ENCODE results near the gene KIF6.

KIF6 gene

GRCh38 chr6:39343396-39343870 lies 381.8 kb downstream of the KIF6 start:
- DNase-seq (ENCODE audit: low read depth) = no peak

- no peak for DNase-seq (ENCODE audit: low read depth)
Measured at GRCh38 chr6:39342692-39343395, 382.4 kb downstream of the KIF6 start.

- no peak for DNase-seq (ENCODE audit: low read depth)
Measured at GRCh38 chr6:39341937-39342336, 383.3 kb downstream of the KIF6 start.

GRCh38 chr6:39341352-39341751 lies 383.9 kb downstream of the KIF6 start:
- no peak for DNase-seq (ENCODE audit: low read depth)

GRCh38 chr6:39339868-39340550 lies 385.2 kb downstream of the KIF6 start:
- DNase-seq (ENCODE audit: low read depth) = no peak

GRCh38 chr6:39339096-39339867 lies 385.9 kb downstream of the KIF6 start:
- DNase-seq (ENCODE audit: low read depth) = no peak

- DNase-seq (ENCODE audit: low read depth) = no peak
Measured at GRCh38 chr6:39338397-39338796, 386.8 kb downstream of the KIF6 start.

- peak; percentile 13 for DNase-seq (ENCODE audit: low read depth)
Measured at GRCh38 chr6:39335780-39336545, 389.2 kb downstream of the KIF6 start.

- DNase-seq (ENCODE audit: low read depth) = peak; percentile 41
Measured at GRCh38 chr6:39333644-39334438, 391.4 kb downstream of the KIF6 start.

GRCh38 chr6:39330476-39330875 lies 394.7 kb downstream of the KIF6 start:
- DNase-seq (ENCODE audit: low read depth) = no peak

- DNase-seq (ENCODE audit: low read depth) = no peak
Measured at GRCh38 chr6:39330057-39330456, 395.2 kb downstream of the KIF6 start.

GRCh38 chr6:39328066-39328465 lies 397.1 kb downstream of the KIF6 start:
- no peak for DNase-seq (ENCODE audit: low read depth)

GRCh38 chr6:39327507-39327906 lies 397.7 kb downstream of the KIF6 start:
- no peak for DNase-seq (ENCODE audit: low read depth)

- no peak for DNase-seq (ENCODE audit: low read depth)
Measured at GRCh38 chr6:39322306-39322850, 402.8 kb downstream of the KIF6 start, which contains the start of gene KCNK16. Gene KCNK16, minus strand, starts transcription at chr6:39322702. Its CDS starts 162 bp downstream, at chr6:39322540.

GRCh38 chr6:39321761-39322160 lies 403.4 kb downstream of the KIF6 start:
- no peak for DNase-seq (ENCODE audit: low read depth)

- DNase-seq (ENCODE audit: low read depth) = no peak
Measured at GRCh38 chr6:39320363-39320984, 404.7 kb downstream of the KIF6 start.

- DNase-seq (ENCODE audit: low read depth) = no peak
Measured at GRCh38 chr6:39319621-39320362, 405.4 kb downstream of the KIF6 start.

- no peak for DNase-seq (ENCODE audit: low read depth)
Measured at GRCh38 chr6:39317256-39317655, 408.0 kb downstream of the KIF6 start.

- DNase-seq (ENCODE audit: low read depth) = no peak
Measured at GRCh38 chr6:39314273-39314795, 410.9 kb downstream of the KIF6 start, which contains the start of gene KCNK17. Gene KCNK17, minus strand, starts transcription at chr6:39314419. Its CDS starts 99 bp downstream, at chr6:39314320.
